Measurements from ENCODE around the gene KRTAP17-1. TPM values are rescaled to one million over a fixed set of nuclear protein-coding genes. Genes with fewer than 3 reads are reported as not detected.
"Not testable (repeated sequence)": the region's sequence is repeated elsewhere in the genome, so short reads cannot be mapped to it uniquely, and the experiment has no call there.

KRTAP17-1 gene
- total and polyA plus RNA-seq, 2 of the 4 experiments (the other 2 are of a cell fraction) = not detected

GRCh38 chr17:41278176-41278955 is 37.1 kb downstream of the KRTAP17-1 start:
- Histone ChIP-seq H3K9me3 (ENCODE audit: control insufficient read depth, insufficient read depth, low read length) (no peaks in the 10 kb centered on the region), H3K9me1 (ENCODE audit: insufficient read depth, low read length) (peaks cover under 1% of the 10 kb centered on the region), H2BK15ac (ENCODE audit: low read depth, low read length) (peak overlapping the region; percentile 85; the same call in 2 of the 3 replicates), H2AK9ac (replicated peaks; ENCODE audit: low read depth, low read length, poor library complexity) (no peak overlapping the region), H3K4me2 (ENCODE audit: low read depth, low read length) (no peak overlapping the region), H3K4ac (ENCODE audit: low read depth, low read length) (peak overlapping the region; percentile 56; the same call in 1 of the 2 replicates), H3K79me1 (ENCODE audit: low read depth in 1 of 2, low read length in 2 of 2) (no peaks in the 10 kb centered on the region), H3K27me3 (ENCODE audit: control insufficient read depth, insufficient read depth, low read length) (peaks cover 5% of the 10 kb centered on the region), H4K20me1 (ENCODE audit: insufficient read depth, low read length) (no peaks in the 10 kb centered on the region), H3K4me3 (ENCODE audit: insufficient read depth, low read depth, low read length) (no peak overlapping the region), H3K36me3 (ENCODE audit: control insufficient read depth, insufficient read depth, low read length) (no peaks in the 10 kb centered on the region), H4K8ac (ENCODE audit: low read depth in 2 of 2, low read length in 2 of 2) (0 out of 4 replicates have a peak overlapping the region, but pooled peaks of 1 of the 2 experiments have one; percentile 29), H3K23ac (ENCODE audit: low read depth, low read length) (no peak overlapping the region), H3K18ac (ENCODE audit: low read depth, low read length) (no peak overlapping the region; the same call in 1 of the 2 replicates), H2BK120ac (ENCODE audit: low read depth, low read length) (peak overlapping the region; percentile 64), H3K14ac (replicated peaks; ENCODE audit: low read depth, low read length) (peak overlapping the region; percentile 82), H3K4me1 (ENCODE audit: control insufficient read depth, insufficient read depth, low read length) (peaks cover under 1% of the 10 kb centered on the region; the same call in 1 of the 2 replicates), H2BK5ac (ENCODE audit: low read depth, low read length, poor library complexity, severe bottlenecking) (peak overlapping the region; percentile 30), H3K9ac (ENCODE audit: low read depth, low read length) (no peak overlapping the region), H3K27ac (ENCODE audit: insufficient read depth, low read length) (no peak overlapping the region), H2AFZ (replicated peaks; ENCODE audit: low read length, poor library complexity) (no peak overlapping the region), H2AK5ac (ENCODE audit: low read depth, low read length) (no peak overlapping the region), H2BK20ac (ENCODE audit: low read depth, low read length) (peak overlapping the region; percentile 67; the same call in 1 of the 2 replicates), H4K91ac (ENCODE audit: insufficient read depth, low read depth, low read length) (peak overlapping the region; percentile 55; the same call in 1 of the 2 replicates), H4K5ac (ENCODE audit: low read depth, low read length) (no peak overlapping the region), H3K56ac (ENCODE audit: extremely low read depth, insufficient read depth, low read length) (no peak overlapping the region)
- CTCF ChIA-PET = no interaction called here
- TF ChIP-seq BHLHE40 (IDR thresholded peaks at IDR 0.05; ENCODE audit: low read depth, low read length) = no peak
- TF ChIP-seq SMC3 (IDR thresholded peaks at IDR 0.05; ENCODE audit: low read depth, low read length) = no peak
- no peak for TF ChIP-seq ELK1 (IDR thresholded peaks at IDR 0.05; ENCODE audit: borderline replicate concordance, low read depth, low read length)
- no peak for TF ChIP-seq NFE2L2 (IDR thresholded peaks at IDR 0.05; ENCODE audit: low read depth, low read length)
- WGBS, 2 experiments (ENCODE audit: extremely low coverage in 2 of 2, insufficient read length in 1 of 2) = 100% methylated on average over 1 of the region's 3 CpGs; no CpG with 5 or more reads in 1 of the 2 experiments
- intact Hi-C loops (cut with micrococcal nuclease) (loop anchor here (2.0 kb wide), 1 partner anchor 14 kb away; the partner anchor contains the start of gene KRTAP9-6), dilution Hi-C loops (cut with HindIII; ENCODE audit: low sequenced_read_pairs, unreplicated experiment) (no loop called here), in situ Hi-C loops (cut with MboI; ENCODE audit: low sequenced_read_pairs) (no loop called here)
- POLR2A ChIA-PET (ENCODE audit: unreplicated experiment) = no interaction called here
- no peak for ATAC-seq (ENCODE audit: low read depth)
- no peak for DNase-seq
- no TSS peak for BruUV-seq (replicated peaks)

- H3K4me2 ChIP-seq (ENCODE audit: low read depth, low read length); H2AK5ac ChIP-seq (ENCODE audit: low read depth, low read length); H3K27ac ChIP-seq (ENCODE audit: insufficient read depth, low read length); H3K4ac ChIP-seq (ENCODE audit: low read depth, low read length); in situ Hi-C loops (cut with MboI; ENCODE audit: low sequenced_read_pairs); H2BK120ac ChIP-seq (ENCODE audit: low read depth, low read length); H3K79me1 ChIP-seq (ENCODE audit: low read depth in 1 of 2, low read length in 2 of 2); H2BK5ac ChIP-seq (ENCODE audit: low read depth, low read length, poor library complexity, severe bottlenecking); BruUV-seq (replicated peaks); H2BK15ac ChIP-seq (ENCODE audit: low read depth, low read length); DNase-seq; H4K91ac ChIP-seq (ENCODE audit: insufficient read depth, low read depth, low read length); H3K4me1 ChIP-seq (ENCODE audit: control insufficient read depth, insufficient read depth, low read length); dilution Hi-C loops (cut with HindIII; ENCODE audit: low sequenced_read_pairs, unreplicated experiment); H2BK20ac ChIP-seq (ENCODE audit: low read depth, low read length); H3K56ac ChIP-seq (ENCODE audit: extremely low read depth, insufficient read depth, low read length); H3K14ac ChIP-seq (replicated peaks; ENCODE audit: low read depth, low read length); H3K18ac ChIP-seq (ENCODE audit: low read depth, low read length); intact Hi-C loops (cut with micrococcal nuclease); H3K9me3 ChIP-seq (ENCODE audit: control insufficient read depth, insufficient read depth, low read length); H3K9ac ChIP-seq (ENCODE audit: low read depth, low read length); H3K23ac ChIP-seq (ENCODE audit: low read depth, low read length); H3K27me3 ChIP-seq (ENCODE audit: control insufficient read depth, insufficient read depth, low read length); H3K4me3 ChIP-seq (ENCODE audit: insufficient read depth, low read depth, low read length); H3K9me1 ChIP-seq (ENCODE audit: insufficient read depth, low read length); H2AFZ ChIP-seq (replicated peaks; ENCODE audit: low read length, poor library complexity); CTCF ChIA-PET; ATAC-seq (ENCODE audit: low read depth); H4K5ac ChIP-seq (ENCODE audit: low read depth, low read length); H2AK9ac ChIP-seq (replicated peaks; ENCODE audit: low read depth, low read length, poor library complexity); H4K20me1 ChIP-seq (ENCODE audit: insufficient read depth, low read length); H4K8ac ChIP-seq (ENCODE audit: low read depth in 2 of 2, low read length in 2 of 2); H3K36me3 ChIP-seq (ENCODE audit: control insufficient read depth, insufficient read depth, low read length); POLR2A ChIA-PET (ENCODE audit: unreplicated experiment): not testable (repeated sequence)
- 71% methylated on average over 3 of the region's 3 CpGs; no CpG with 5 or more reads in 1 of the 2 experiments for WGBS, 2 experiments (ENCODE audit: extremely low coverage in 2 of 2, insufficient read length in 1 of 2)
These were observed 39.8 kb downstream of the KRTAP17-1 start, which contains the start of gene KRTAP9-7 for GRCh38 chr17:41275648-41276190. Gene KRTAP9-7 (plus strand): TSS chr17:41275698. CDS start chr17:41275698, 0 bp downstream.
